ENCODE measurements around the gene ZFAND2A. TPM values are rescaled to one million over a fixed set of nuclear protein-coding genes. Genes with fewer than 3 reads are reported as not detected.

ZFAND2A gene
- polyA plus RNA-seq, 2 of the 4 experiments (the other 2 are of a cell fraction): 44.1 to 88.6 TPM

DNA sequence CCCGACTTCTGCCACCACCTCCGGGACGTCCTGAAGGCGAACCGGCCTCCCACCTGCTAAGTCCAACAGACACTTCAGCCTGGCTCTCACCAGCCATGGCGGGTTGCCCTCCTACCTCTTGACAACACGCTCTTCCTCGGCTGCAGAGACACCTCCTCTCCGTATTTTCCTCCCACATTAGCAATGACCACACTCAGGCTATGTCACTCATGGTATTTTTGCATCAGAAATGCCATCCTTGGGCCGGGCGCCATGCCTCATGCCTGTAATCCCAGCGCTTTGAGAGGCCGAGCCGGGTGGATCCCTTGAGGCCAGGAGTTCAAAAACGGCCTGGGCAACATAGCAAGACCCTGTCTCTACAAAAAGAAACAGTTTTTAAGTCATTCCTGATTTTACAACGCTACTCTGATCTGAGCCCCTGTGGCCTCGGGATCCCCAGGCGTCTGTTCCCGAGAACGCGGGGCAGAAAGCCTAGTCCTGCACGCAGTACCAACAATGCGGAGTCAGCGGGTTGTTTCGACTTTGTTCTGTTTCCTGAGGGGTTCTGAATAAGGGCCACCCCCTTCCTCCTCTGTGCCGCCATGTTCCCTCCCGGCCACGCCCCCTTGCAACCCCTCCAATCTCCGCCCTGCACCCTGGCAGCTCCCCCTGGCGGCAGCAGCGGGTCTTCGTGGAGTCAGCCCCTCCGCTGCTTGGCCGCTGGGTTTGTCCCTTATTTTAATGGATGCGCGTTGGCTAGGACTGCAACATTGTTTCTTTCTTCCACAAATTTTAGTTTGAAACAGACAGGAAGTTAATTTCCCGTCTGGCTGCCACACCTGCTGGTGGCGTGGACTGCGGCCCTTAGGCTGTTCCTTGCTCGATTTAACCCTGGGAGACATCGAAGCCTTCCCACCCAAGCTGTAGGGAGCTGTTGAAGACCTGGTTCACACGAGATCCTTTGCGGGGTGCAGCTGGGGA is 9.7 kb upstream of the ZFAND2A start:
- TF ChIP-seq POLR2A (IDR thresholded peaks at IDR 0.05; ENCODE audit: low read length): peak; percentile 68
- TF ChIP-seq, protein P1, sequence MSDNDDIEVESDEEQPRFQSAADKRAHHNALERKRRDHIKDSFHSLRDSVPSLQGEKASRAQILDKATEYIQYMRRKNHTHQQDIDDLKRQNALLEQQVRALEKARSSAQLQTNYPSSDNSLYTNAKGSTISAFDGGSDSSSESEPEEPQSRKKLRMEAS (IDR thresholded peaks at IDR 0.05): peak; percentile 60
- 0 out of 2 replicates have a peak, but pooled peaks have one; percentile 76 for TF ChIP-seq MAZ (IDR thresholded peaks at IDR 0.05; ENCODE audit: borderline replicate concordance, low read depth, low read length)
- TF ChIP-seq ESRRA (IDR thresholded peaks at IDR 0.05; ENCODE audit: borderline replicate concordance, low read length): no peak
- TF ChIP-seq, protein P2, sequence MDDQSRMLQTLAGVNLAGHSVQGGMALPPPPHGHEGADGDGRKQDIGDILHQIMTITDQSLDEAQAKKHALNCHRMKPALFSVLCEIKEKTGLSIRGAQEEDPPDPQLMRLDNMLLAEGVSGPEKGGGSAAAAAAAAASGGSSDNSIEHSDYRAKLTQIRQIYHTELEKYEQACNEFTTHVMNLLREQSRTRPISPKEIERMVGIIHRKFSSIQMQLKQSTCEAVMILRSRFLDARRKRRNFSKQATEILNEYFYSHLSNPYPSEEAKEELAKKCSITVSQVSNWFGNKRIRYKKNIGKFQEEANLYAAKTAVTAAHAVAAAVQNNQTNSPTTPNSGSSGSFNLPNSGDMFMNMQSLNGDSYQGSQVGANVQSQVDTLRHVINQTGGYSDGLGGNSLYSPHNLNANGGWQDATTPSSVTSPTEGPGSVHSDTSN (IDR thresholded peaks at IDR 0.05): 0 out of 2 replicates have a peak, but pooled peaks have one; percentile 16
- peak; percentile 62 for TF ChIP-seq SMC3 (IDR thresholded peaks at IDR 0.05)
- TF ChIP-seq KDM1A (IDR thresholded peaks at IDR 0.05; ENCODE audit: low read depth): no peak
- peak; percentile 64; the same call in 1 of the 2 replicates for TF ChIP-seq PHF8 (IDR thresholded peaks at IDR 0.05; ENCODE audit: borderline replicate concordance, low read depth)
- TF ChIP-seq RAD21 (conservative IDR thresholded peaks at IDR 0.05 in 1 of 2, IDR thresholded peaks at IDR 0.05 in 1 of 2): peak; percentile 43 to 45; a peak in 4 of 5 replicates
- TF ChIP-seq, protein P3, sequence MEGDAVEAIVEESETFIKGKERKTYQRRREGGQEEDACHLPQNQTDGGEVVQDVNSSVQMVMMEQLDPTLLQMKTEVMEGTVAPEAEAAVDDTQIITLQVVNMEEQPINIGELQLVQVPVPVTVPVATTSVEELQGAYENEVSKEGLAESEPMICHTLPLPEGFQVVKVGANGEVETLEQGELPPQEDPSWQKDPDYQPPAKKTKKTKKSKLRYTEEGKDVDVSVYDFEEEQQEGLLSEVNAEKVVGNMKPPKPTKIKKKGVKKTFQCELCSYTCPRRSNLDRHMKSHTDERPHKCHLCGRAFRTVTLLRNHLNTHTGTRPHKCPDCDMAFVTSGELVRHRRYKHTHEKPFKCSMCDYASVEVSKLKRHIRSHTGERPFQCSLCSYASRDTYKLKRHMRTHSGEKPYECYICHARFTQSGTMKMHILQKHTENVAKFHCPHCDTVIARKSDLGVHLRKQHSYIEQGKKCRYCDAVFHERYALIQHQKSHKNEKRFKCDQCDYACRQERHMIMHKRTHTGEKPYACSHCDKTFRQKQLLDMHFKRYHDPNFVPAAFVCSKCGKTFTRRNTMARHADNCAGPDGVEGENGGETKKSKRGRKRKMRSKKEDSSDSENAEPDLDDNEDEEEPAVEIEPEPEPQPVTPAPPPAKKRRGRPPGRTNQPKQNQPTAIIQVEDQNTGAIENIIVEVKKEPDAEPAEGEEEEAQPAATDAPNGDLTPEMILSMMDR (IDR thresholded peaks at IDR 0.05): peak; percentile 80
- no peak for TF ChIP-seq CEBPB (IDR thresholded peaks at IDR 0.05)
- peak; percentile 56 for TF ChIP-seq MAFK (IDR thresholded peaks at IDR 0.05; ENCODE audit: partially characterized antibody)
- H3K9me3 ChIP-seq: no peaks in the 10 kb centered on the region
- CTCF ChIA-PET: interaction anchor here (0.6 to 6.2 kb wide), 21 partner anchors 7 to 1243 kb away, joined by 3 to 41 read pairs (median 4); partner anchors contain the start of gene ZFAND2A
- ATAC-seq (peak; percentile 87 to 95), FAIRE-seq (no peak), DNase-seq (ENCODE audit: low read depth in 1 of 2, low spot score in 1 of 2) (peak; percentile 85 to 88)
- H3K4me1 ChIP-seq: 0 out of 3 replicates have a peak, but pooled peaks cover 3% of the 10 kb centered on the region
- POLR2A ChIA-PET: no interaction called here
- peak overlapping the region; percentile 93 for H3K27ac ChIP-seq
- H3K4me3 ChIP-seq: peak overlapping the region; percentile 73
- H3K4me2 ChIP-seq: peak overlapping the region; percentile 90
- 39% methylated on average over 43 of the region's 43 CpGs for WGBS (ENCODE audit: missing lambda C conversion rate)

DNA sequence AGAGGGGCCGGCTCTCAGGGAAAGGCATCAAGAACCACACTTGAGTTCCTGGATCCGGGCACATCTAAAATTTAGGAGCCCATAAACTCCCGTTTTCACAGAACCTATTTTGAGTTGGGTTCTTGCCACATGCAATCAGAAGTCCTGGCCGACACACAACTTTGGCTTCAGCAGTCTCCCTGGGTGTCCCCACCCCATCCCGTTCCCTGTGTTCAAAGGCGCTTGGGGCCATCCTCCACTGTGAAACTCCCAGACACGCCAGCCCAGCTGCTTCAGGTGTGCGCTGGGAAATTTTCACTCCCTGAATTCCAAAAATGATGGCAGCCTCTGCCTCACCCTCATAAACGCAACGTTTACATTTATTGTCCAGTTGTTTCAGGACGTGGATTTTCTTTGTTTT is 8.4 kb upstream of the ZFAND2A start:
- ChIA-PET CTCF (interaction anchor here (1.3 to 6.2 kb wide), 6 partner anchors 8 to 175 kb away, joined by 3 to 41 read pairs (median 14); partner anchors contain the start of gene ZFAND2A), POLR2A (no interaction called here)
- no peak overlapping the region for H3K4me2 ChIP-seq
- no peak for ATAC-seq
- H3K4me1 ChIP-seq: 0 out of 3 replicates have a peak, but pooled peaks cover 3% of the 10 kb centered on the region
- WGBS (ENCODE audit: missing lambda C conversion rate): 87% methylated on average over 11 of the region's 11 CpGs
- no peaks in the 10 kb centered on the region for H3K9me3 ChIP-seq
- no peak overlapping the region for H3K27ac ChIP-seq
- DNase-seq (ENCODE audit: low read depth in 1 of 2, low spot score in 1 of 2): no peak
- H3K4me3 ChIP-seq: no peak overlapping the region
- FAIRE-seq: no peak
- no peak for TF ChIP-seq MAZ (IDR thresholded peaks at IDR 0.05; ENCODE audit: borderline replicate concordance, low read depth, low read length)
- TF ChIP-seq, protein P4, sequence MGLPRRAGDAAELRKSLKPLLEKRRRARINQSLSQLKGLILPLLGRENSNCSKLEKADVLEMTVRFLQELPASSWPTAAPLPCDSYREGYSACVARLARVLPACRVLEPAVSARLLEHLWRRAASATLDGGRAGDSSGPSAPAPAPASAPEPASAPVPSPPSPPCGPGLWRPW (IDR thresholded peaks at IDR 0.05): no peak
- TF ChIP-seq ZNF302 (CRISPR knock-in tag; IDR thresholded peaks at IDR 0.05): no peak
- TF ChIP-seq HEYL (CRISPR knock-in tag; IDR thresholded peaks at IDR 0.05): no peak
- TF ChIP-seq, protein P1 (IDR thresholded peaks at IDR 0.05): no peak
- TF ChIP-seq, protein P3 (IDR thresholded peaks at IDR 0.05): no peak
- no peak for TF ChIP-seq KDM1A (IDR thresholded peaks at IDR 0.05; ENCODE audit: low read depth)
- TF ChIP-seq CBX2 (IDR thresholded peaks at IDR 0.05; ENCODE audit: borderline replicate concordance, low read depth): no peak
- no peak for TF ChIP-seq SMC3 (IDR thresholded peaks at IDR 0.05)
- TF ChIP-seq, protein P5, sequence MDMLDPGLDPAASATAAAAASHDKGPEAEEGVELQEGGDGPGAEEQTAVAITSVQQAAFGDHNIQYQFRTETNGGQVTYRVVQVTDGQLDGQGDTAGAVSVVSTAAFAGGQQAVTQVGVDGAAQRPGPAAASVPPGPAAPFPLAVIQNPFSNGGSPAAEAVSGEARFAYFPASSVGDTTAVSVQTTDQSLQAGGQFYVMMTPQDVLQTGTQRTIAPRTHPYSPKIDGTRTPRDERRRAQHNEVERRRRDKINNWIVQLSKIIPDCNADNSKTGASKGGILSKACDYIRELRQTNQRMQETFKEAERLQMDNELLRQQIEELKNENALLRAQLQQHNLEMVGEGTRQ (IDR thresholded peaks at IDR 0.05): no peak
- no peak for TF ChIP-seq GATA3 (IDR thresholded peaks at IDR 0.05; ENCODE audit: borderline replicate concordance)
- no peak for TF ChIP-seq NR3C1 (IDR thresholded peaks at IDR 0.05)
- TF ChIP-seq, protein P2 (IDR thresholded peaks at IDR 0.05): no peak
- TF ChIP-seq ZSCAN20 (CRISPR knock-in tag; IDR thresholded peaks at IDR 0.05): no peak
- no peak for TF ChIP-seq JUNB (IDR thresholded peaks at IDR 0.05)
- TF ChIP-seq JUN (IDR thresholded peaks at IDR 0.05): no peak
- no peak for TF ChIP-seq RNF2 (IDR thresholded peaks at IDR 0.05; ENCODE audit: borderline replicate concordance, low read depth)
- TF ChIP-seq HOXB5 (CRISPR knock-in tag; IDR thresholded peaks at IDR 0.05): no peak
- TF ChIP-seq SREBF2 (IDR thresholded peaks at IDR 0.05): no peak
- TF ChIP-seq CHD2 (IDR thresholded peaks at IDR 0.05; ENCODE audit: low read length, partially characterized antibody): no peak
